Activated T-cell treated with anti-CD3 and anti-CD28 coated beads for 1 hour (primary cell): Measurements from ENCODE around the gene ENTHD1.

Source experiments
- DNase-seq: peaks from one replicate; pipeline ENCODE4 v3.0.0-alpha.2; 2020; ENCODE audit warnings: low read depth

The ENTHD1 gene

DNA sequence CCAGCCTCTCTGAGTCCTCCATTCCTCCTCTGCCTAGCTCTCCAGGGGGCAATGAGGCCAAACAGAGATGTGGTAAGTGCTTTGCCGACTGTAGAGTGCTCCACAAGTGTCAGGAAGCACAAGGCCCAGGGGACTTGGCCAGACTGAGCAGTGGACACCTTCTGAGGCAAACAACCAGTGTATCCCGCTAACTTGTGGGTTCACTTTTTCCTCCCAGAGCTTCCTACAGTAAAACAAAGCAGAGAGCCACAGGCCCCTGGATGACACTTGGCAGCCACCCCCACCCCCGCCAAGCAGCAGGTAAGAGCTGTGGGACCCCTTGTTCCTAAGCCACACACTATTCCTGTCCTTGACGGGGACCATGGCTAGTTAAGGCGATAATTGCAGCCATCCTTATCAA is 162.1 kb downstream of the ENTHD1 start:
- DNase-seq: no peak

DNA sequence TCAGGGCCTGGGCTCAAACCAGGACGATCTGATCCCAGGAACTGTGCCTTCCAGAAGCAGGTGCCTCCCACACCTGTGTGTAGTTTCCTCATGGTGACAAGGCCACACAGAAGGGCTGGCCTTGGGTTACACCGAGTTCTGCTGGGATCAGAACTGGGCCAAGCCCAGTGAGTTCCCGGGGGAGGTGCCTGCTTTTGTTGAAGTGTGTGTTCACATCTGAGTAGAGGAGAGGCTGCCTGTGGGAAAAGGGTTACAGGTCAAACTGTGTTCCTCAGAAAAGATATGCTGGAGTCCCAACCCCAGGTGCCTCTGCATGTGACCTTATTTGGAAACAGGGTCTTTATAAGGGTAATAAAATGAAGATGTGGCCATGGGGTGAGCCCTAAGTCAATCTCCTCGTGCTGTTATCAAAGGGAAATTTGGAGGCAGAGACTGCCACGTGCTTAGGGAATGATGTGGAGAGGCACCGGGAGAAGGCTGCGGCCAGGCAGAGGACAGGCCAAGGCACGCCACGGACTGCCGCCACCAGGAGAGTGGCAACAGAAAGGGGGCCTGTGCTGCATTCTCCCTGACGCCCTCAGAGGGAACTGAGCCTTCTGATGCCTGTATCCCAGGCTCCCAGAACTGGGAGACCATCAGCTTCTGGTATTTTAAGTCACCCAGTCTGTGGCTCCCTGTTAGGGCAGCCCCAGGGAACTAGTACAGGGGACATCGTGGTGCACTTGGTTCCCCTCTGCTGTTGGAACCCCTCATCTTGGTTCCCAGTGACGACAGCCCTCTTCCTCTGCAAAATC is 164.2 kb downstream of the ENTHD1 start:
- DNase-seq: no peak

DNA sequence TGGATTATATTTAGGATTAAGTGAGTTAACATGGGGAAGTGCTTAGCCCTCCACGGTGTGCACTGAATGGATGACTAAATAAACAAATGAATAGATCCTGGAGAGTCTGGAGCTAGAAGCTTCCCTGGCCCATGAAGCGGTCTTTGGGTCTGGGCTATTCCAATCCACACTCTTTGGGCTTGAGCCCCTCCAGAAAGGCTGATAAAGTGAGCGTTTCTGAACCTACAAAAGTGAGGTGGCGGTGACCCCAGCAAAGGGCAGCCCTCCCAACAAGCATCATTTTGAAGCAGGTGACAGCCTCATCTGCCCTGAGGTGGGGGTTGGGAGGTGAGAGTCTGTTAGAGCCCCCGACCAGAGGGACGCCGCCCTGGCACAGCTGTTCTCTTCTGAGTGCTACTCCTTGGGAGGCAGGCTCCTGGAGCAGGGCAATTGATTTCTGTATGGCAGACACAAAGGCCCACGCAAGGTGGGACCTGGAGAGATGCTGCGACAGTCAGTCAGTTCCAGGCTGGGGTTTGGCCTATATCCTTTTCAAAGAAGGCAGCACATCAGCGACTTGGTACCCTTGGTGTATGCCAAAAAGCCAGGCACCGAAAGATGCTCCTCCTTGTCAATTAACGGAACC is 165.2 kb downstream of the ENTHD1 start:
- no peak for DNase-seq

DNA sequence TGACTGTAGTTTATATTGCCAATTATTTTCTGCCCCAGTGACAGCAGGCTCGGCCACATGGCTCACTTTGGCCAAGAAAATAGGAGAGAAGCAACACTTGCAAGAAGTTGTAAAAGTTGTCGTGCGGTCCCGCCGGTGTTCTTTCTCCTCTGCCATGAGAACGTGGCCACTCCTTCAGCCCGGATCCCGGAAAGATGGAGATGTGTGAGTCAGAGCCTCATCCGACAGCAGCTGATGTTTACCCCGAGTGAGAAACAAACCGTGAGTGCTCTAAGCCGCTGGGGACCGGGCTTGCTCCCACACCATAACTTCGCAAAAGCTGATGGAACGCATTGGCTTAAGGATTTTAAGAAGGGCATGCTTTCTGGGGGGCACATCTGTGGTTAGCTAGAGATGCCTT is 166.0 kb downstream of the ENTHD1 start:
- DNase-seq: no peak

DNA sequence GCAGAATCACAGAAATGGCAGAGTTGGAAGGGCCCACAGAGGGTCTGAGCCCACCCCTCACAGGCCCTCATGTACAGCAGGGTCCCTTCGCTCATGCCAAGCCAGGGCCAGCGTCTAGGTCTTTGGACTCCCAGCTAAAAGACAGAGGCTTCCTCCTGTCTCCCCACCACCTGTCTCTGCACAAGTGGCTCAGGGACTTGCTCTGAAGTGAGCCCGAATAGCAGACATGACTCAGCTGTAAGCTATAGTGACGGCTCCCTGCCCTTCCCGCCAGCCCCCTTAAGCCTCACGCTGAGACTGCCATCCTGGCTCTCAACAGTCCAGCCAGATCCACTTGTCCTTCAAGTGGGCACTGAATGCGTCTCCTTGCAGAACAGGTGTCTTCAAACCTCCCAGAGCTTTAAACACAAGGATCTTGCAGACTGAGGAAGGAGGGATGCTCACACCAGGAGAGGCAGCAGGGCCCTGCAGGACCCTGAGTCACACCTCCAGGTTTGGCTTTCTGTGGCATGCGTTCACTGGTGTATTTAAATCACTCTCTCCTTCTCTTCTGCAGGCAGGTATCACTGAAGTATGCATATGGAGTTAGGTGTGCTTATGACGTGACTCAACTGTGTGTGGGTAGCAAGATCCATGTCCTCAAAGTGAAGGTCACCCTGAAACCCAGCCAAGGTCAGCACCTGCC is 168.1 kb downstream of the ENTHD1 start:
- no peak for DNase-seq

DNA sequence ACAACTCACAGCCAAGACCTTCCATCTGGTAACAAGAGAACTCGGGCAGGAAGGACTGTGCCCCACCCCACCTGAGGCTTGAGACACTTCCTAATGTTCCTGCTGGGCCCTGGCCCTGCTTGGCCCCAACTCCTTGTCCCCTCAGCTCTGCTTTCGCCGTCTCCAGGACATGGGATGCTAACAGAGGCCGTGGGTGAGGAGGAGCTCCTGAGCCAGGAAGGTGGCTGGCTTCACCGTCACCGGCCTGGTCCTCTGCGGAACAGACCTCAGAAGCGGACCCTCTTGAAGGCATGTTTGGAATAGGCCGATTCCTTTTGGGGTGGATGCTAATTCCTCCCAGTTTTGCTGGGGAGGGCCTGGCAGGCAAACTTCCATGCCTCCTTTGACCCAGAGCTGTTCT is 168.7 kb downstream of the ENTHD1 start:
- DNase-seq: no peak

DNA sequence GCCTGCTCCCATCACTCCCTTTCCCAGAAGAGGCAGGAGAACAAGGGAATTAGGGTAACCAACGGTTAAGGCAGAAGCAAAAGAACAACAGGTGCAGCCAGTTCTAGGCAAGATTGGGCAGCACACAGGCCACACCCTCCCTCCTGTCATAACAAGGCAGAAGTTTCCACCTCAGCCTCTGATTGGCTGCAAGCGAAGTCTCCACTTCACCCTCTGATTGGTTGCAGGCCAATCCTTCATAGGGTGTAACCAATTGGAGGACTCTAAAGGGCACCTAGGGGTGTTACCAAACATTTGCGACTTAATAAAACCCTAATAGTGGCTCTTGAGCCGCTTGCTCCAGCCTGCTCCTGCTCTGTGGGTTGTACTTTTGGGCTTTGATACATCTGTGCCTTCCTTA is 169.2 kb downstream of the ENTHD1 start:
- no peak for DNase-seq

DNA sequence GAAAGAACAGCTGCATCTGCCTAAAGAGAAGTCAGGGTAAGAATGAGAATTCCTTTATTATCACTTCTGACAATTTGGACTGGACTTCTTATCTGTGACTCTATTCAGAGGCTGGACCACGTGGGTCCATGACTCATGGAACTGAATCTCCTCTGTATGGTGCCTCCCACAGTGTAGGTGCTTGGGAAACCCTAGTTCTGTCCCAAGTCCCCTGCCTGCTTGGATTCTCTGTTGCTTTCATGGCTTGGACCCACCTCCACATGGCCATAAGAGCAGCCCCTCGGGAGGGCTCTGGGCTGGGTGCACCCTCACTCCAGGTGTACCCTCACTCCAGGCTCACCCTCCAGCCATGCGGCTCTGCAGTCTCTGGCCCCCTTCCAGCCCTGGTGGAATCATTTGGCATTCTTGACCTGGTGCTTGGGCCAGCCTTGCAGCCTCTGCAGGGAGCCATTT is 169.6 kb downstream of the ENTHD1 start:
- no peak for DNase-seq

DNA sequence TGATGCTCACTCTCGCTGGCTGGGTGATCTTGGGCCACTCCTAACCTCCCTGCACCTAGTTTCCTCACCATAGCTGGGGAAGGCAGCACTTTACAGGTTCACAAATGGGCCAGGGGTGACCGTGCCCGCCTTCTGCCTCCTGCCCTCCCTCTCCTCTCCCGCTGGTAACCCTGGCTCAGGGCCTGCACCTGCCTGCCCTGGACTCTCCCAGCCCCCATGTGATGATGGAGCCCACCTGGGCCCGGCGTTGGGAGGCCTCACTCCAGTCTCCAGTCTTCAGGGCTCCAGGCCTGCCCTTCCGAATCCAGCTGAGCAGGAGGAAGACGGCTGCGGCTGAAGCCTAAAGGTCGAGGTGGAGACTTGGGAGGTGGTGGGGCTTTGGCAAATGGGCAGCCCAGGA is 170.1 kb downstream of the ENTHD1 start:
- no peak for DNase-seq

DNA sequence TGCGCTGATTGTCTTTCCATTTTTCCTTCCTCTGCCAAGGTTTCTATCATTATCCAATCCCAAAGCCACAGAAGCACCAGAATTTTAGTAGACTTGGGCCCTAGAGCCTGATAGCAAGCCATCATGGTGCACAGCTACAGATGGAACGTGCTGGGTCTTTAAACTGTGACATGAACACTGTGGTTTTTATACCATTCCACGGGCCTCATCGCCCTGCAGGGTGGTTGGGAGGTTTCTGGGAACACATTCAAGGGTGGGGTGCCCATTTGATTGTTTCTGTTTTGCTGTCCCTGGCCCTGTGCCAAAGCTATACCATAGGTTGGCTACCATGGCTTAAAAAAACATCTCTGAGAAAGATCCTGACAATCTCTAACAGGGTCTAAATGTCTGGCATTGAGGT is 171.1 kb downstream of the ENTHD1 start:
- no peak for DNase-seq

DNA sequence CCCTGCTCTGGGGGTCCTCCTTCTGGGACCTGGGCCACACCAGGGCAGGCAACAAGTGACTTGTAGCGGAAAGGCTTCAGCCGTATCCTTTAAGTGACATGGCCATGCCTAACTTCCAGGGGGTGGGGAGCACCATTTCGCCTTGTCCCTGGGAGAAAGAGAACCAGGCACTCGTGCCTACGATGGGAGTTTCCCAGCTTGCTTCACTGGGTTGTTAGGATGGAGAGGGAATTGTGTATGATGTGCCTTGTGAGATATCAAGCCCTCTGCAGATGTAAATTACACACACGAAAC is 171.6 kb downstream of the ENTHD1 start:
- DNase-seq: no peak

DNA sequence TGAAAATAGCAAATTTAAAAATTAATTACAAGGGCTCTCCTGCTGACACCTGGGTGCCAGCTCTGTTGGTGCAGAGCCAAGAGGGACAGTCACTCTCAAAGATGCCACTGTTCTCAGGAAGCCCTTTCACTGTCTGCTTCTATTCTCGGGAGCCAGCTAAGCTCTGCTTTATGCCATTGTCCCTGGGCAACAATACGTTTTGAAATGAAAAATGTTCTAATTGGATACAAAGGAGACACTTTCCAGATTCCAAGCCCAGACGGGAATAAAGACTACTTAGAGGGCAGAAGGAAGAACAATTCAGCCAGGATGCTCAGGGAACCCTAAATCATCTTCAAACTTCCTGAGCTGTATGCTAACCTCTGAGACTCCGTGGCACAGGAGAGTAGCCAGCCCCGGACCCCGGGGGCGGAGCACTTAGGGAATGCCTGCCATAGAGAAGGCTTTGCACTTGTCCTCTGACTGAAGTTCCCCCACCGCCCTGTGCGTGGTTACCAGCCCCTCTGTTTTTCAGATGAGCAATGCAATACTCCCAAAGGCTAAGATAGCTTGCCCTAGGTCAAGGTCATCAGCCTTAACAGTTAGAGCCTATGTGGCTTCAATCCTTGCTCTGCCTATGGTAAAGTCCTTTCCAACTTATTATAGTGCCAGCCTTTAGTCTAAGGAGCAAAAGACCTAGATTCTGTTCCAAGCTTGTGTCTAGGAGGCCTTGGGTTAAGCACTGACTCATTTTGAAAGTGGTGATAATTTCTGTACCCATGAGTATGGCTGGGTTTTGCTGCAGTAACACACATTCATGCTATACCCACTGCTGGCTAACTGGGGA is 172.1 kb downstream of the ENTHD1 start:
- DNase-seq: no peak

DNA sequence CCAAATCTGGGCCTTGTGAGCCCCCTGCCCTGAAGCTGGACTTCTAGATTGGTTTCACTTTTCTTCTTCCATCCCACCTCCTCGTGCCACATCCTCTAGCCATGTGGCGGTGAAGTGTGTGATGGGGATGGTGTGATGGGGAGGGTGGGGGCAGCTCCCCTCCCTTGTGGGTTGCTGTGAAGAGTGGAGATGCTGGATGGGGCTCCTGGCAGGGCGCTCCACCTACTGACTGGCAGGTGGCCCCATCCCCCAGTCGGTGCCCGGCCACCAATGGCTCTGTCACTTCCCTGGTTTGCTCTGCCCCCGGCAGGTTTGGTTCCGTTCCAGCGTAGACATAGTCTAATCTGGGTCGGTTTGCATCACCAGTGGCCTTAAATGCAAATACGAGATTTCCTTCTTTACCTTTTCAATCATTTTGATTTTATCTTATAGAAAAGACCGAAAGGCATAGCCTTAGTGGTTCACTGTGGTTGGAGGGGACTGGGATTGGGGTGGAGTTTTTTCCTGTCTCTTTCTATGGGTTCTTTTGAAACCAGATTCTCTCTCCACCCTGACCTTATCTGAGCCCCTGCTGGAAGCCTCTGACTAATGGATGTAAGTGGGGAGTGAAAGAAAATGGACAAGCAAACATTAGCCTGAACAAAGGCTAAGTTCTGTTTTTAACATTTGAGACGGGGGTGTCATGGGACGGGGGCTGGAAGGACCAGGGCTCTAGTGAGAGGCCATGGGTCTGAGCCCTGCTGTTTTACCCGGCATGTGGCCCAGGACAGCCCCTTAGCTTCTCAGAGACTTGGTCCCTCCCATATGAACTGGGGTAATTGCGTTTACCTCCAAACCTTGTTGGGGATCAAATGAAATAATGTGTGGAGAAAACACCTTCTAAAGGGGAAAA is 173.8 kb downstream of the ENTHD1 start:
- no peak for DNase-seq

DNA sequence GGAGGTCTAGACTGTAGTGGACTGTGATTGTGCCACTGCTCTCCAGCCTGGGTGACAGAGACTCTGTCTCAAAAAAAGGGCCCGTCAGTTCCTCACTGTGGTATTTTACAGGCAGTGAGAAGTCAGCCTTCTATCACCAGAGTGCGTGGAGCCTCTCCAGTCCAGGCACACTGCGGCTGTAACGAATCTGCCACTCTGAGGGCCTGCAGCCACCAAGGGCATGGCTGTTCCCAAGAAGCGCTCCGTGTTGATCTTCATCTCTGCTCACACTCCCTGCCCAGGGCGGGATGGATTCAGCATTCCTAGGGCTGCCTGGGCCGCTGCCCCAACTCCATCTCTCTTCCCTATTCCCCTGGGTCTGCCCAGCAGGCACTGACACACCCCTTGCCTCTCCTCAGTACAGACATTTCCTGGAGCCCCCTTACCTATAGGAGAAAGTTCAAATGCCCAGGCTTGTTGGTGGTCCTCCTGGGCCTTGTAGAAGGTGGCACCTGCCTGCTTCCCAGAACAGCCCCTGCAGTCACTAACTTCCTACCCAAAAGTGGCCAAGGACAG is 174.6 kb downstream of the ENTHD1 start:
- DNase-seq: no peak

DNA sequence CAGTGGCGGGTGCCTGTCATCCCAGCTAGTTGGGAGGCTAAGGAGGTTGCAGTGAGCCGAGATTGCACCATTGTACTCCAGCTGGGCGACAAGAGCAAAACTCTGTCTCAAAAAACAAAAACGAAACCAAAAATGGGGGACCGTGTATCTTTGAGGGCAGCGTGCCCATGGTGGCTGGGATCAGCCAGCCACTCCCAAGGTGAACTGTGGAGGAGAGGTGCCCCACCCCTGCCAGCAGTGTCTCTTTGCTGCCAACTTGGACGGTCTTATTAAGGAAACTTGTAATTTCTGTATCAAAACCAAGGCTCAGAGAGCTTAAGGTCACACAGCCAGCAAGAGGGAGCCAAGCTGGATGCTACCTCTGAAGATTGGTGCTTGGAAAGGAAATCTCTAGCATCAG is 175.4 kb downstream of the ENTHD1 start:
- no peak for DNase-seq

DNA sequence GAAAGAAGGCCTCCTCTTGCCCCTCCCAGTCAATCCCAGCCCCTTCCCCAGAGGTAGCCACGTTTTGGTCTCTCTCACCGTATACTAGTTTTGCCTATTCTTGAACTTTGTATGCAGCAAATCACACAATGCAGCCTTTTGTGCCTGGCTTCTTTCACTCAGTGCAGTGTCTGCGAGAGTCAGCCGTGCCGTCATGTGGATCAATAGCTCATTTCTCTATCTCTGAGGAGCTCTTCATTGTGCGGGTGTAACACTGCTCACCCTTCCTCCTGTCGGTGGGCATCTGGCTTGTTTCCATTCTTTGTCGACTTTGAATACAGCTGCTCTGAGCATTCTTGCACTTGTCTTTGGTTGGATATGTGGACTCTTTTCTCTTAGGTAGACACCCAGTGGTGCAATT is 176.5 kb downstream of the ENTHD1 start:
- no peak for DNase-seq

DNA sequence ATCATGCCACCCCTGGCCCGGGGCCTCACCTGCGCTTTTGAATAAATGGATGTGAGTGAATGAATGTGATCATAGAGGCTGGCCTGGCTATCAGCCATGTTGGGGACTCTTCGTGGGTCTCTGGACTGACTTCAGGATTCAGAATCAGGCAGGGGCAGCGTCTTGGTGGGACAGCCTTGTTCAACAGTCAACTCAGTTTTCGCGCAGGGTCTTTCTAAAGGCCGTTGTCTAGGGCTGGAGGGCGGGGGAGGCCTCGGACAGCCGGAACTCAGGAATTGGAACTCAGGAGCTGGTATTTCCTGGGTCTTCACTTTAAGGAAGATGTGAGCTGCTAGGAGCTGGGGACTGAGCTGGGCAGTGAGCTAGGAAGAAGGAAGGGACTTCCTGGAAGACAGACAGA is 177.0 kb downstream of the ENTHD1 start:
- DNase-seq: no peak

DNA sequence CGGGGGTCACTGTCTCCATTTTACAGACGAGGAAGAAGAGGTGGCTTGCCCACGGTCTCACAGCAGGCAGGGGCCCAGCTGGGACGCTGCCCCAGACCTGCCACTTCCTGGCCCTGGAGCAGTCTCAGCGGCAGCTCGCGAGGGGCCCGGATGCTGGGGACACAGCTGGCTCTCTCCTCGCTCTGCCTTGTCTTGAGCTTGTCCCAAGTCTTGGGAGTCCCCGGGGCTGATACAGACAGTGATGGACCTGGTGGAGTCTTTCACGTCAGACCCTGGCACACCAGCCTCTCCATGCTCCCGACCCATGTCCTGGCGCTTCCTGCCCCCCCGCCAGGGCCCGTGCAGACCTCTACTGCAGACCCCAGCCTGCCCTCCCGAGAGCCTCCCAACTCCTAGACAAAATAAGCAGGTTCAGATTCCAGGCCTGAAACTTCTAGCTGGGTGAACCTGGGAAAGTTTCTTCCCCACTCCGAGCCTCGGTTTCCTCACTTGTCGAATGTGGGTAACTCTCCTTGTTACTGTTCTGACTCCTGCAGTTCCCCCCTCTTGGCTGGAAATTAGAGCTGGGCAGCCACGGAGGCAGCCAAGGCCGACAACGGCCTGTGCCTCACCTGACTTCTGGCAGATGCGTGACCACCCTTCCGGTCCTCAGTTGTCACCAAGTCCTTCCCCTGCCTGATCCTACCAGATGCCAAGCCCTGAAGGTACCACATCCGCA is 177.6 kb downstream of the ENTHD1 start:
- no peak for DNase-seq

DNA sequence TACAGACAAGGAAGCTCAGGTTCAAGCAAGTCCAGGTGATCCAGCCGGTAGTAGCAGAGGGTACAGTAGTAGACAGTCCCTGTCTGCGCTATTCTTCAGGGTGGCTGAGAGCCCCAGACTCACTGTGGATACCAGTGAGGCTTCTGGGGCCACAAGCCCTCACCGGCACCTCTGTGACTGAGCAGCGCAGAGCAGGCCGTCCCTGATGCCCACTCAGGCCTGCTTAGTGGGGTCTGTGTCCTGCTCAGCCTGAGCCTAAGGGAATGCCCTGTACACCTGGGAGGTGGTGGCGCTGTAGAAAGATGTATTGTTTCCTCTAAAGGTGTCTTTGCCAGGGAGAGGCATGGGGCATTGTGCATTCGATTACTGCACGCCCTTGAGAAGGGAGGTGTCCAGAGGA is 179.2 kb downstream of the ENTHD1 start:
- DNase-seq: no peak

DNA sequence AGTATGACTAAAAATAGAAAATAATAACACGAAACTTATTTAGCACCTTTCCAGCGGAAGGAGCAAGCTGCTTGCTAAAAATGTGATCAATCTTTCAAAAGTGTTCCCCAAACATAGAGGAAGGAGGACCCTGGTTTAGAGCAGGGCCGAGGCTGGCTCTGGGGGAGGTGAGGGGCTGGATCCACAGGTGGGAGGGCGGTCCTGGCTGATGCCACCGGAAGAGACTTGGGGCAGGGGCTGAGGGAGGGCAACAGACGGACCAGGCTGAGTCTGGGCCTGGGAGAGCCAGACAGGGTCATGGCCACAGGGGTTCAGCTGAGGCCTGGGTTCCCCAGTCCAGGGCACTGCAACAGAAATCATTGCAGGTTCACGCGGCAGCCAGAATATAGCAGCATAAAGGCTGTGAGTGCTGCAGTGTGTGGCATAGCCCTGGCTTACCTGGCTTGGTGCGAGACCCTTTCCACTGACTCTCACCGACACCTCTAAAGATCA is 179.7 kb downstream of the ENTHD1 start:
- no peak for DNase-seq
